ENCODE data around the gene FILIP1L.

FILIP1L gene

GRCh38 chr3:99834211-99834957 is 279.9 kb downstream of the FILIP1L start:
- no peak for TF ChIP-seq CTCF (IDR thresholded peaks at IDR 0.05)

GRCh38 chr3:99833617-99834205 is 280.6 kb downstream of the FILIP1L start:
- Histone ChIP-seq H3K4me3 (ENCODE audit: low read depth in 1 of 2, low read length in 1 of 2) (no peak overlapping the region), H3K27ac (no peak overlapping the region), H3K27me3 (no peaks in the 10 kb centered on the region), H3K4me1 (ENCODE audit: control insufficient read depth in 1 of 2, insufficient read depth in 1 of 2, low read depth in 1 of 2, low read length in 1 of 2) (peaks cover 0 to 6% of the 10 kb centered on the region in 2 experiments), H3K9me3 (no peaks in the 10 kb centered on the region), H3K36me3 (no peaks in the 10 kb centered on the region)
- TF ChIP-seq CTCF (IDR thresholded peaks at IDR 0.05): no peak

More at GRCh38 chr3:99834211-99834957, 279.9 kb downstream of the FILIP1L start:
- H3K36me3 ChIP-seq: no peaks in the 10 kb centered on the region
- no peaks in the 10 kb centered on the region for H3K27me3 ChIP-seq
- peaks cover 0 to 6% of the 10 kb centered on the region in 2 experiments for H3K4me1 ChIP-seq (ENCODE audit: control insufficient read depth in 1 of 2, insufficient read depth in 1 of 2, low read depth in 1 of 2, low read length in 1 of 2)
- H3K27ac ChIP-seq: no peak overlapping the region
- H3K9me3 ChIP-seq: no peaks in the 10 kb centered on the region
- no peak overlapping the region for H3K4me3 ChIP-seq (ENCODE audit: low read depth in 1 of 2, low read length in 1 of 2)

- no peaks in the 10 kb centered on the region for H3K27me3 ChIP-seq
- no peak for TF ChIP-seq CTCF (IDR thresholded peaks at IDR 0.05)
- H3K27ac ChIP-seq: no peak overlapping the region
- H3K4me3 ChIP-seq (ENCODE audit: low read depth in 1 of 2, low read length in 1 of 2): no peak overlapping the region
- peaks cover 0 to 5% of the 10 kb centered on the region in 2 experiments for H3K4me1 ChIP-seq (ENCODE audit: control insufficient read depth in 1 of 2, insufficient read depth in 1 of 2, low read depth in 1 of 2, low read length in 1 of 2)
- H3K36me3 ChIP-seq: no peaks in the 10 kb centered on the region
- no peaks in the 10 kb centered on the region for H3K9me3 ChIP-seq
Observed at GRCh38 chr3:99829844-99830243, 284.5 kb downstream of the FILIP1L start.

- no peak overlapping the region for H3K4me3 ChIP-seq (ENCODE audit: low read depth in 1 of 2, low read length in 1 of 2)
- no peaks in the 10 kb centered on the region for H3K27me3 ChIP-seq
- H3K36me3 ChIP-seq: no peaks in the 10 kb centered on the region
- no peak for TF ChIP-seq CTCF (IDR thresholded peaks at IDR 0.05)
- H3K27ac ChIP-seq: no peak overlapping the region
- H3K9me3 ChIP-seq: no peaks in the 10 kb centered on the region
- no peaks in the 10 kb centered on the region for H3K4me1 ChIP-seq (ENCODE audit: control insufficient read depth in 1 of 2, insufficient read depth in 1 of 2, low read depth in 1 of 2, low read length in 1 of 2)
Observed at GRCh38 chr3:99825004-99825640, 289.2 kb downstream of the FILIP1L start.

GRCh38 chr3:99823723-99824711 is 290.3 kb downstream of the FILIP1L start:
- no peaks in the 10 kb centered on the region for H3K4me1 ChIP-seq (ENCODE audit: control insufficient read depth in 1 of 2, insufficient read depth in 1 of 2, low read depth in 1 of 2, low read length in 1 of 2)
- H3K27ac ChIP-seq: no peak overlapping the region
- no peak overlapping the region for H3K4me3 ChIP-seq (ENCODE audit: low read depth in 1 of 2, low read length in 1 of 2)
- no peaks in the 10 kb centered on the region for H3K27me3 ChIP-seq
- no peaks in the 10 kb centered on the region for H3K9me3 ChIP-seq
- TF ChIP-seq CTCF (IDR thresholded peaks at IDR 0.05): no peak
- H3K36me3 ChIP-seq: no peaks in the 10 kb centered on the region

Data from neutrophil (primary cell).